NCI-H1436 (cell line): ENCODE results near the gene MYL4.
"Not testable (repeated sequence)": the region's sequence is repeated elsewhere in the genome, so short reads cannot be mapped to it uniquely, and the experiment has no call there.

Experiments used
- DNase-seq: peaks from one replicate; lab custom pipeline; 2025; lab: John Stamatoyannopoulos, UW

The MYL4 gene

DNA sequence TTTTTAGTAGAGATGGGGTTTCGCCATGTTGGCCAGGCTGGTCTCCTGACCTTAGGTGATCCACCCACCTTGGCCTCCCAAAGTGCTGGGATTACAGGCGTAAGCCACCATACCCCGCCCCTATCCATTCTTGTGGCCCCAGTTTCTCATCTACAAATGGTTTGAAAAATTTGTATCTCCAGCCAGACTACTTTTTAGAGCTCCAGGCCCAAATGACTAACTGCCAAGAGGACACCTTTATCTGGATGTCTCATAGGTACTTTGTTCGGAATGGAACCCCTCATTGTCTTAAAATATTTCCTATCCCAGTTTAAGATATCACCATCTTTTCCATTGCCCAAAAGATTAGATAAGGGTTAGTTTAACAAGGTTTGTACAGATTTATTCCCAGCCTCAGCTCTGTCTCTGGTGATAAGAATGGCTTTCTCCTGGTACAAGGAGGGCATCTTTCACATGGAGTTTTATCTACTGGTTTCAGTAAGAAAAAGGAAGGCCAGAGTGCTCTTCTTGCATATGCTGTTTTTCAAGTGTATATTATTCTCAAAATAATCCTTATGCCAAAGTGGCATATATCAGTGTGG lies 15.1 kb upstream of the MYL4 start:
- no peak for DNase-seq

DNA sequence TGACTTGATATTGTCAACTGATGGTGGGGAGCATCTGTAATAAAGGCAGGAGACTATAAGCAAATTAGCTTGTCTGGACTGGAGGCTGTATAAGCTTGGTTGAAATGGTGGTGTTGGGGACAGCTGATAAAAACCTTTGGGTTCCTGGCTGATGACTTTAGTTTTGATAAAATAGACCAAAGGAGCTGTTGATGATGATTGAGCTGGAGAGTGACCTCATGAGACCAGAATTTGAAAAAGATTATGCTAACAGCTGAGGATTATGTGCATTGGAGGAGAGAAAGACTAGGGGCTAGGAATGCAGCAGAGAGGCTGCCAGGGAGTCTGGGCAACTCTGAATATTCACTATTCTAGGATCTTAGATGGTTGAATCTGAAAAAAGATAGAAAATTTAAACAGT lies 11.3 kb upstream of the MYL4 start:
- no peak for DNase-seq

DNA sequence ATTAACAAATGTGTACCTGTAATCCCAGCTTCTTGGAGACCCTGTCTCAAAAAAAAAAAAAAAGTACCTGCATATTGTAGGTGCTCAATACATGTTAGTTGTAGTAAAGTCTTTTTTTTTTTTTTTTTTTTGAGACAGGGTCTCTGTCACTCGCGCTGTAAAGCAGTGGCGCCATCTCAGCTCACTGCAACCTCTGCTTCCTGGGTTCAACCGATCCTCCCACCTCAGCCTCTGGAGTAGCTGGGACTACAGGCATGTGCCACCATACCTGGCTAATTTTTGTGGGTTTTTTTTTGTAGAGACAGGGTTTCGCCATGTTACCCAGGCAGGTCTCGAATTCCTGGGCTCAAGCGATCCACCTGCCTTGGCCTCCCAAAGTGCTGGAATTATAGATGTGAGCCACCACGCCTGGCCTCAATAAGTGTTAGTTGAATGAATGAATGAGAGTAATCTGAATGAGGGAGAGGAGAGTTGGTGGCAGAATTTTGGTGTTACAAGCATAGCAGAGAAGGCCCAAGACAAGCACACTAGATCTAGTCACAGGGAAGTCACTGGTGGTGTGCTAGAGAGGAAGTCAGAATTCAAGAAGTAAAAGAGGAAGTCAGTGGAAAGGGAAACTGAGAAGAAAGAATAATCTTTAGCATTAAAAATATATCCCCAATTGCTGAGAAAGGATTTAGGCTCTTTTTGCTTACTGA lies 9.4 kb upstream of the MYL4 start:
- no peak for DNase-seq

DNA sequence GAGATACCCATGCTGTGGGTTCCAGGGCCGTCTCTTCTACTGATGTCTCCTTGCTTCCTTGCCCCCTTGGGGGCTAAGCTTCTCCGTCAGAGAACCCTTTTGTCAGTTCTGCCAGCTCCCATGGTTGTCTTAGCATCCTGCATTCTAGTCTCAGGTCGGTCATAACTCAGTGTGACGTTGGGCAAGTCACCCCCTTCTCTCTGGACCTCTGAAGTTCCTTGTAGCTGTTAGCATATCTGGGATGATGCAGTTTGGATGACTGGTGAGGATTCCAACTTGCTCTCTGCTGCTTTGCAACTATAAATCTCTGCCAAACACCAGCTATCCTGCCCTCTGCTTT lies 8.9 kb upstream of the MYL4 start:
- DNase-seq = no peak

DNA sequence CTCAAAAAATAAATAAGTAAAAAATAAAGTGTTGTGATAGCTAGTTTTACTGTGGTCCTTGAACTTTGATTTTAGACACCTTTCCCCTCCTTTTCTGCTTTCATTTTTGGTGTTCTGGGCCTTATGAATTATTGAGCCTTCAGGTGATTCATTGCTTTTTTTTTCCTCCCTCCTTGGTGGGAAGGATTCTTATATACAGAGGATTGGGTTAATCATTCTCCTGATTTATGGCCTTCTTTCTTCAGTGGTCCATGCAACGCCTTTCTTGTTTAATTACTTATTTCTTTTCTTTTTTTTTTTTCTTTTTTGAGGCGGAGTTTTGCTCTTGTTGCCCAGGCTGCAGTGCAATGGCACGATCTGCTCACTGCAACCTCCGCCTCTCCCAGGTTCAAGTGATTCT lies 8.0 kb upstream of the MYL4 start:
- DNase-seq = no peak

DNA sequence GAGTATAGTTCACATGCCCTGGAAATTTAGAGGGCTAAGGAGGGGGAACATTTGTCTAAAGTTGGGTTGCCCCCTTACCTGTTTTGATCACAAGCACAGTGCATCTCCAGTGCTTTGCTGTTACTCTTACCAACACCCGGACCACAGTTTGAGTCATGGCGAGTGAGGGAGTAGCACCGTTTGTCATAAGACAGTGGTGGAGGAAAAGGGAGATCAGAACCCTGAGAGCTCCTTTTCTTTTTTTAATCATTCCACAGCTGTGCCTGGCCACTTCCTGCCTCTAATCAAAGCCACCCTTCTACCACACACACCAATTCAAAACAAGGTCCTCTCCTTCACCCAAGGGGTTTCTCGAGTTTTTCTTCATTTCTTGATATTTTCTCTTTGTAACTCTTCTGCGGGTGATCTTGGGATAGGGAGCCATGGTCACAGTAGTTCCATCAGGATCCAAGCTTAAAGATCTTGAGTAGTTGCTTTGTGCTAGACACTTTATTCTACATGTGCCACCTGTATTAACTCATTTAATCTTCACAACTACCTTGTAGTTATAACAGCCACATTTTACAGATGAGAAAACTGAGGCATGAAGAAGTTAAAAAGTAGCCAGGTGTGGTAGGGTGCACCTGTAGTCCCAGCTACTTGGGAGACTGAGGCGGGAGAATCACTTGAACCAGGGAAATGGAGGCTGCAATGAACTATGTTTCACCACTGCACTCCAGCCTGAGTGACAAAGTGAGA lies 5.0 kb upstream of the MYL4 start:
- DNase-seq = no peak

DNA sequence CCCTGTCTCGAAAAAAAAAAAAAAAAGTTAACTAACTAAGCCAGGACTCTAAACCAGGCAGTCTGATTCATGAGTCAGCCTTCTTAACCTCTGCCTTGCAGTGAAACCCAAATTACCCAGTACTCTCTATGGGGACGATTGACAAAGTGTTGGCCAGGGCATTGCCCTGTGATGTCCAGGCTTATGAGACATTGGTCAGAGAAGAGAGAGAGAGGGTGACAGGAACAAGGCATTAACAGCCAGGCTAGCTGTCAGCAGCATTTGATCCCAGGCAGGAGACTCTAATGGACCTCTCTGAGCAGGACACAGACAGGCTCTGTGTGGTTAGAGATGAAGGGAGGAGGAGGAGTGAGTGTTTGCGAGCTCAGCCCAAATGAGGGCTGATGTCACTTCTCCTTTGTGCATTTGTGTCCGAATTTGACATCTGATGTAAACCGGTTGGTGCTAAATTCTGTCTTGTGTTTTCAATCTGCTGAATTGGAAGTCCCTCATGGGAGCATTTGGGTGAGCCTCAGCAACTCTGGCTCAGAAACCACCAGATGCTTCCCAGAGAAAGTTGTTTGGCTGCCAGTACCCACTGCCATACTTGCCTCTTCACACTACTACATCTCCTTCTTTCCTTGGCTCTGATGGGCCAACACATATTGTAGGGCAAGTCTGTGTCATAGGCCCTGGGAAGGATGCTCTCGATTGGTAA lies 4.3 kb upstream of the MYL4 start:
- DNase-seq = no peak

DNA sequence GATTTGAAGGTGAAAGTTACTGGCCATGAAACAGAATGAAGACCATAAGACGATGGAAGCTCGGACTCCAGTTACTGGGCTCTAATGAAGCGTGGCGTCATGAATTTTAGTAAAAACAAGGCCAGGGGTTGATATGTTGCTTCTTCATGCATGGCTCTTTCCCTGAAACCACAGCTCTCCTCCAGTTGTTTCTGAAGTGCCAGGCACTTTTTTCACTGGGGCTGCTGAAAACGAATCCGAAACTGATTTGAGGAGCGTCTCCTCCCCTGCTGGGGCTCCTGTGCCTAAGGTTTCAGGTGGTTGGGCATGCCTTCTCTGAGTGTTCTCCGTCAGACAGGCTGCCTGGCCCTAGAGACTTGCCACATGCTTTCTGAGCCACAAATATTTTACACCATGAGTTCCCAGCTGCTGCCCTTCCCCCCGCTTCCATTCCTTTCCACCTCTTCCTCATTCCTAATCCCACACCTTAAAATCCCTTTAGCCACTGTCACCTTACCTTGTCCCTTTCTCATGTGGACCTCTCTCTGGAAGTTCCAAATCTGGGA lies 3.7 kb upstream of the MYL4 start:
- peak; percentile 61 for DNase-seq

DNA sequence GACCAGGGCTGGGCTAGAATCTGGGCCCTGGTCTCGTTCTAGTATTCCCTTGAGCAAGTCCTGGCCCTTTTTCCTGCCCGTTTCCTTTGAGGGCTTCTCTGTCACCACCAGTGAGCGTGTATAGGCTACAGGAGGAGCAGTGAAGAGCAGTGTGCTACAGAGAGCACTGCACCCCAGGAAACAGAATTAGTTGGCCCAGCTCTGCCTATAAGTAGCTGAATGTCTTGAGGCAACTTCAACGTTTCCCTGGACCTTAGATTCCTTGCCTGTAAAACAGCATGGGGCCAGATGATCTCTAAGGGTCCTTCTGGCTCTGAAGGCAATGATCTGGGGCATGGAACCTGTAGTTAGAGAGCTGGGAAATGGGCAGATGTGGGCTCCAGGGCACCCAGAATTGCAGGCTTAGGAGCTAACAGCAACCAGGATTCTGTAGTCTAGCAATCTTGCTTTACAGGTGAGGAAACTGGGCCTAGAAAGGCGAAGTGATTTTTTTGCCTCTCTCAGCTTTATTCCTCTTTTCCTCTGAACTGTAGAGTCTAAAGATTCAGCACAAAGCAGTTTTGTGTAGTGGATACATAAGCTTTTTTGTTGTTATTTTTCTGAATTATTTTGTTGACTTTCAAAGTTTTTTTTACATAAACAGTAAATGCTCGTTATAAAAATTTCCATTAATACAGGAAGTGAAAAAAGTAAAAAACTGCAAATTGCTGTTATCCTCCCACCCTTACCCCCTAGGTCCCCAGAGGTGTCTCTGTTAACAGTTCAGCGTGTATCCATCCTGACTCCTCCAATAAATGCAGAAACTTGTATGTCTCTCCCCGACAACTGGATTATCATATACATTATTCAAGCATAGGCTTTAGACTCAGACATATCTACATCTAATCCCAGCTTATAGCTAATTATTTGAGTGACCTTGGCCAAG lies 1.7 kb upstream of the MYL4 start:
- DNase-seq = no peak

DNA sequence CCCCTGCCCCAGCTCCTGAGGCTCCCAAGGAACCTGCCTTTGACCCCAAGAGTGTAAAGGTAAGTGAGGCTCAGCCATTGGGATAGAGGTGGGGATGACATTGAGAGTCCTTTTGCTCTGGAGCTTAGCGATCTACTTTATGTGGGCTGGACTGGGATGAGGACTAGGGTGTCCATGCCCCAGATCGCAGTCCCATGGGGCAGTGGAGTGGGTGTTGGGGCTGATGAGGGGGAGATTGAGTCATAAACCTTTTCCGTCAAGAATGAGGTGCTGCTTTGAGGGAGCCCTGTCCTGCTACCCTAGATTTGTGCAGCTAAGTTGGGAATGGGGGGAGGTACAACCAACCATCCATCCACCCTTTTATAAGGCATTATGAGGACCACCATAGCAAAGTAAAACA lies 351 bp downstream of the MYL4 start:
- no peak for DNase-seq

DNA sequence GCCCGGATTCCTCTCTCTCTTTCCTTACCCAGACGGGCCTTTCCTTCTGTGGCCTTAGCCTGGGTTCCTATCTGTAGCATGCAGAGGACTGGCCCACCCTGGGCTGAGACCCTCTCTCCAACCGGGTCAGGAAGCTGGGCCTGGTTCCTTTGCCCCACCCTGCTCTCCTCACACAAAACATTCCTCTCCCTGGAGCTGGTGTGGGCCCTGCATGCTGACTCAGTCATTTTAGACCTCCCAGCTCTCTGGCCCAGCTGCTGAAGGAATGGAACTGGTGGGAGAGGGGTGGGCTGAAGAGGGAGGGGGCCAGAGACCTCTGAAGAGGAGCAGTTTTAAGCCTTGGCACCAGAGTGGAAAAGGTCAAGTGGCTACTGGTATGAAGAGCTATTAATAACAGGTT lies 957 bp downstream of the MYL4 start:
- no peak for DNase-seq

DNA sequence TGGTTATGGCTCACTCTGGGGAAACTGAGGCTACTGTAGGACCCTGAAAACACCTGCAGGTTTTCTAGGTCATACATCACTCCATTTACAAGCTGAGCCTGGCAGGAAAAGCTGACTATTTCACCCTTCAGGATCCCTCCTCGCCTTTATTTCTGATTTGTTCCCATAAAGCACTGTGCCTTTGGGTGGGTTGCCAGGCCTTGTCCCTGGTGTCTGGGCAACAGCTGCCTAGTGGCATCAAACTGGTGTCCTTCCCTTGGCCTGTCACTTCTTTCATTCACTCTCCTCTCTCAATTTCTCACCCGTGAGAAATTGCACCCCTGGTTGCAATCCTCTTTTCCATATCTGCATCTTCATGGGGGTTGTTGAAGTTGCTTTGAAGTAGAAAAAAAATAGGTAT lies 1.6 kb downstream of the MYL4 start:
- DNase-seq = no peak

DNA sequence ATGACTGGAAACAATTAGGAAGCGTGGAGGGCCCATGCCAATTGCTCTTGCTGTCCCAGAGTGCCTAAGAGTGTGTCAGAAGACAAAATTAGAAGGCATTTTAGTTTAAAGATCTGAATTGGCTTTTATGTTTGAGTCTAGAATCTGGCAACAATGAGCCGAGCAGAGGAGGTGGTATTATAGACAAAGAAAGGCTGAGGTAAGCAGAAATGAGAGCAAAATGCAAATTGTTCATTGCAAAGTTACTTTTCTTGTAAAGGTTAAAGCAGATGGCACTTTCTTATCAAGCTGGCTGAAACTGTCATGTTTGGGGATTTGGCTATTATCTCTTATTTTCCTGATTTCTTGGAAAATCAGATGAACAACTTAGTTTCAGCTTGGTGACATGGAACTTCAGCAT lies 3.3 kb downstream of the MYL4 start:
- no peak for DNase-seq

DNA sequence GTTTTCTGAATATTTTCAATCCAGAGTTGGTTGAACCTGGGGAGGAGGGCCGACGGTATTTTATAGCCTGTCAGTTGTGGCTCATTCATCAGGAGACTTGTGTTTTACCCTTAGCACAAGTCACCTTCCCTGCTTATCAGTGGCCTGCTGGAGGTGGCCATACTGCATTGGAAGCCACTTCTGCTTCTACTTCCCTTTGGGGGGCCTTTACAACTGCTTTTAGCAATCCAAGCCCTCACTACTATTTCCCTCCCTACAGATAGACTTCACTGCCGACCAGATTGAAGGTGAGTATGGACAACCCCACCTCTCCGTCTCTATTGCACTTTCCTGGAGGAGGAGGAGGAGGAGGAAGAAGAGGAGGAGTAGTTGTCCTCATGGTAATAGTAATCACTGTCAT lies 4.4 kb downstream of the MYL4 start:
- DNase-seq = no peak

DNA sequence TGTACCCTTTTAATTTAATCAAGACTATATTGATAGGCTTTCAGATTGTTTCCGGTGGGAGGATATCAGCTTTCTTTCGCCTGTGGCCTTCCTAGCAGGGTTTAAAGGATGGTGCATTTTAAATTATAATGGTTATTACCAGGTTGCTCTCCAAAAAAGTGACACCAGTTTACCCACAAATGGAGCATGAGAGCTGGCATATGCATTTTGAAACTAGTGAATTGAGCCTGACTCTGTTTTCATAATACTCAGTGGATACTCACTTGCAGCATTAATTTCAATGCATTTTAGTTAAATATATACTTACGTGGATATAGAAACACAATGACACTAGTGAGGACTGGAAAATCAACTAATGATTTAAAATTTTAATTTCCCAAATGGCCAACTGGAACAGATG lies 5.8 kb downstream of the MYL4 start:
- no peak for DNase-seq

DNA sequence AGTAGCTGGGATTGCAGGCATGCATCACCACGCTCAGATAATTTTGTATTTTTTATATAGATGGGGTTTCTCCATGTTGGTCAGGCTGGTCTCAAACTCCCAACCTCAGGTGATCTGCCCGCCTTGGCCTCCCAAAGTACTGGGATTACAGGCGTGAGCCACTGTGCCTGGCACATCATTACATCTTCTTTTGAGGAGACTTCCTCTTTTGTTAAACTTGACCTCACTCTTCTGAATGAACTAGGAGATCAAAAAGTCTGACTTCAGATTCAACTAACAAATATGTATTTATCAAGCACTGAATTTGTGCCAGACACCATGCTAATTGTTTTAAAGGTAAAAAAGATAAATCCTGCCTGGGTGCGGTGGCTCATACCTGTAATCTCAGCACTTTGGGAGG lies 7.7 kb downstream of the MYL4 start:
- DNase-seq = not testable (repeated sequence)

DNA sequence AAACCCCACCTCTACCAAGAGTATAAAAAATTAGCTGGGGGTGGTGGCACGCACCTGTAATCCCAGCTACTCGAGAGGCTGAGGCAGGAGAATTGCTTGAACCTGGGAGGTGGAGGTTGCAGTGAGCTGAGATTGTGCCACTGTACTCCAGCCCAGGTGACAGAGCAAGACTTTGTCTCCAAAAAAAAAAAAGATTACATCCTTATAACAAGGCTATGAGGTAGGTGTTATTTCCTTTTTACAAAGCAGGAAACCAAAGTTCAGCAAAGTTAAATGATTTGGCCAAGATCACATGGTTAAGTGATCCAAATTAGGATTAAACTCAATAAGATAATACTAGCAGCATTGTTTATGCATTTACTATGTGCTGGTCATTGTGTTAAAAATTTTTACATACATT lies 8.1 kb downstream of the MYL4 start:
- DNase-seq = not testable (repeated sequence)

DNA sequence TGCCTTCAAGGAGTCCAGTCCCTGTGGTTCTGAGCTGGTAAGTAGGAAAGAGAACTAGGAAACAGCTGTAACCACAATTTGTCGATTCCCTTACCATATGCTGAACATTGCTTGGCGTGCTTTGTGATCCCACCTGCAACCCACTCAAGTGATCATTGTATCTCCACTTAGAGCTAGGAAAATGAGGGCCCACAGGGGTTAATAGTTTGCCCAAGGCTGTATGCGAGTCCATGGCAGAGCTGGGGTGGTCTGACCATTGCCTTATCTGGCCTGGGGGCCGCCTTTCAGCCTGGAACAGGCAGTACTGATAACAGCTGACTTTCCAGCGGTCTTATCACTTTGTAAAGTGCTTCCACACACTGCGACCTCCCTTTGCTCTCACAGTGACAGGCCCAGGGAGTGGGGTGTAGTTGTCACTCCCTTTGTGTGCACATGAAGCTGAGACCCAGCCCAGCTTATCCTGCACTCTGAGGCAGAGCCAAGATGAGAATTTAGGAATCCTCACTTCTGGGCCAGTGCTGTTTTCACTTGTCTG lies 9.8 kb downstream of the MYL4 start:
- DNase-seq = no peak

DNA sequence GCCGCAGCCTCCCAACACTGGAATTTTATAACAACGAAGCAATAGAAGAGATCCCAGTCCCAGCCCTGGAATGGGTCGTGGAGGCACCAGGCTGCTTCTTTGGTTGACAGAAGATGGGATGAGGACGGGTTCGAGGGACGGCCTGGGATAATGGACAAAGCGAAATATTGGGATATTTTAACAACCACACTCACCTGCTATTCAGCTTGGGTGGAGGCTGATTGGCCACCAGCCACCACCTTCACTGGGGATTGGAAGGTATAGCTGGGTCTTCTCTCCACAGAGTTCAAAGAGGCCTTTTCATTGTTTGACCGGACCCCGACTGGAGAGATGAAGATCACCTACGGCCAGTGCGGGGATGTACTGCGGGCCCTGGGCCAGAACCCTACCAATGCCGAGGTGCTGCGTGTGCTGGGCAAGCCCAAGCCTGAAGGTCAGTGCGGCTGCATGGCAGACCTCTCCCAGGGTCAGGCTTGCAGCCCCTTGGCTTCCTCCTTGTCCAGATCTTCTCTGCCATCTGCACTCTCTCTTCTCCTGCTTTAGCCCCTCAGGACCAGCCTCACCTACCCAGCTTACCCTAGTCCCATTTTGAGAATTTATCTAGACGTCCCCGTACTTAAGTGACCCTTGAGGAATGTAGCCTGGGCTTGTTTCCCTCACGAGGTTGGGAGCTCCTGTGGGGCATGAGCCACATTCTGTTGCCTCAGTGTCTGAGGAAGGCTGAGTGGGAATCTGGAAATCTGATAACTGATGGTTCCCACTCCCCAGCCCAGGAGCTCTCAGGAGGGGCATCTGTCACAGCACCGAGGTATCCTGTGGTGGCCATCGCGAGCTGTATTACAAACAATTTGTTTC lies 10.7 kb downstream of the MYL4 start:
- no peak for DNase-seq

DNA sequence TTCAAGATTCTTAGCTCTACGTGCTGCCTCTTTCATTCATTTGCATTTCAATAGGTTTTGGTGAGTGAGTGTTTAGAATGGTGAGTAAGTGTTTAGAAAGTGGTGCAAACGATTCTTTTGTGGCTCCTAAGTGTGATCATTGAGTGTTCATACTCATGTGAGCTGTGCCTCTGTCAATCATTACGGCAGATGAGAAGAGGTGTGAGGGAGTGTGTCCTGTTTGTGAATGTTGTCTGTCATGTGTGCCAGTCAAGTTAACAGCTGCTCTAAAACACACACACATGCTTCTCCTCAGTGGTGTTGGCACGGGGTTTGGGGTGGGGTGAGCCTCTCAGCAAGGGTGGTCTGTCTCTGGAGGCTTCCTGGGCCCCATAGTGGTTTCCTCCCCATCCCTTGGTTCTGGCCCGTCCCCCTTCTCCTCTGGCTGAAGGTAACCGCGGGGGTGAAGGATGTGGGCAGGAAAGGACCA lies 11.4 kb downstream of the MYL4 start:
- DNase-seq = peak; percentile 24
